ENCODE results near the gene FSTL5.
"Not testable (repeated sequence)": the region's sequence is repeated elsewhere in the genome, so short reads cannot be mapped to it uniquely, and the experiment has no call there.

FSTL5 gene

GRCh38 chr4:162163892-162164759 lies at the start of gene FSTL5:
FSTL5 (minus strand) TSS chr4:162164000; CDS start chr4:162111396, 52,604 bp downstream.
- DNase-seq, result peak in 1 of 2 donors; percentile 2

GRCh38 chr4:162209706-162210105 lies 45.9 kb upstream of the FSTL5 start:
- no peak for DNase-seq

DNA sequence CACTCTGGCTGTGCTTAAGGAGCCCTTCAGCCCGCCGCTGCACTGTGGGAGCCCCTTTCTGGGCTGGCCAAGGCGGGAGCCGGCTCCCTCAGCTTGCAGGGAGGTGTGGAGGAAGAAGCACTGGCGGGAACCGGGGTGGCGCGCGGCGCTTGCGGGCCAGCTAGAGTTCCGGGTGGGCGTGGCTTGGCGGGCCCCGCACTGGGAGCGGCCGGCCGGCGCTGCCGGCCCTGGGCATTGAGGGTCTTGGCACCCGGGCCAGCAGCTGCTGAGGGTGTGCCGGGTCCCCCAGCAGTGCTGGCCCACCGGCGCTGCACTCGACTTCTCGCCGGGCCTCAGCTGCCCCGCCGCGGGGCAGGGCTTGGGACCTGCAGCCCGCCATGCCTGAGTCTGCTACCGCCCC lies 39.7 kb upstream of the FSTL5 start:
- DNase-seq, result not testable (repeated sequence)

DNA sequence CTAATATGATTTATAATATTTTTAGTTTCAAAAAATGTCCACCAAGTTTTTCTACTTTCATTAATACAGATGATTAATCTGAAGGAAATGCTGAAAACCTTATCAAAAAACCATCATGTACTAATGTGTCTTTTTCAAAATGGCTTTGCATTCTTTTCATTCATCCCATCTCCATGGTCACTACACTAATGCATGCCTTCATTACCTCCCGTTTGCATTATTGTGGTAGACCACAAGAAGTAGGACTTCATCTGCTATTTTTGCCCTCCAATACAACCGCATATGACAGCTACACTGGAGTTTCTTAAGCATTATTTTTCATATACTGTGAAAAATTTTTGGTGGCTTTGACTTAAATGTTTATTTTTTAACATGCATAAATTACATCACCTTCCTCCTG lies 37.9 kb upstream of the FSTL5 start:
- no peak for DNase-seq

- DNase-seq, result no peak
Measured at GRCh38 chr4:162170509-162170908, 6.7 kb upstream of the FSTL5 start.

GRCh38 chr4:162164906-162165510 lies 1.2 kb upstream of the FSTL5 start:
- no peak for DNase-seq

DNA sequence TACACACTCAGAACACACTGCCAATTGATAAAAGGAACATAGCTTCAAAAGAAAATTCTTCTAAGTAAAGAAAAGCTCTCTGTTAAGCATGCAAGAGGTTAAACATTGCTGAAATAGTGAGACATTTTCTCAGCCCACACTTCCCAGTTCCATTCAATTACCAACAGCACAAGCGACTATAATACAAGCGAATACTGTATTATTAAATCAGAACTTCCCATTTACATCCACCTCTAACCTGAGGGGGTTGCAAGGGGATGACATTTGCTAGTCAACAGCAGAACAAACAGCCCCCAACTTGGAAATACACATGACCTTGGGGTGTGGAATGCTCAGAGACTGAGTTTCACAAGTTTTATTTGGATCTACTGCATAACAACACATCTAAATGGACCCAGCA lies 1.1 kb downstream of the FSTL5 start:
- no peak for DNase-seq

DNA sequence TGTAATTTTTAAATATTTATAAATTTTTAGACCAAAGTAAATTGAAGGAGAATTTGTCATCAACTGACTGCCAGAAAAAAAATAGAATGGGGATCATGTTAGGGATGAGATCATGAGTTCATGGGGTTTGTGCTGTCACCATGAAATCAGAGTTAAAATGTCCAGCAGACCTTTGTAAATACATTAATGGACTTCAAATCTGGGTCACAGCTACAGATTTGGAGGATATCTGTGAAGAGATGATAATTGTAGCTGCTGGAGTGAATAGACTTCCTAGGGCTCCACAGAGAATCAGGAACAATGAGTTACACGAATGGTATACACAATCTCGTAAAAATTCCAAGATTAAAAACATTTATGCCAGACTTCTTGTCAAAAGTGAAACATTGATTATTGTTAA lies 6.6 kb downstream of the FSTL5 start:
- no peak for DNase-seq

GRCh38 chr4:162154862-162155540 lies 8.8 kb downstream of the FSTL5 start:
- DNase-seq, result no peak

DNA sequence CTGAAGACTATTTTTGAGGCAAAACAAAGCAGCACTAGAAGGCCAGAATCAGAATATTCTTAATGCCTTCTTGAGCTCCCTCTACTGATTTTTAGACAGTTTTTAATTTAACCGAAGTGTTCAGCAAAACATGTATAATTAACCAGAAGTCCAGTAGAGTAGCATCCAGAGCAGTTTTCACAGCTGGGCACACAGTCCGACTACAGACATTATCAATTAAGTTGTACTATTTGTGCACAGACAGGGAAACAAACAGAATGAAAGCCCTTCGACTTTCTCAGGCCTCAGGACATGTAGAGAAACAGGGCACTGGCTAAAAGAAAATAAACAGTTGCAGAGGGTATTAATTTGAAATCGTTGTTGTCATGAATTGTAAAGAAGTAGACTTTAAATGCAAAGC lies 11.9 kb downstream of the FSTL5 start:
- DNase-seq, result no peak

DNA sequence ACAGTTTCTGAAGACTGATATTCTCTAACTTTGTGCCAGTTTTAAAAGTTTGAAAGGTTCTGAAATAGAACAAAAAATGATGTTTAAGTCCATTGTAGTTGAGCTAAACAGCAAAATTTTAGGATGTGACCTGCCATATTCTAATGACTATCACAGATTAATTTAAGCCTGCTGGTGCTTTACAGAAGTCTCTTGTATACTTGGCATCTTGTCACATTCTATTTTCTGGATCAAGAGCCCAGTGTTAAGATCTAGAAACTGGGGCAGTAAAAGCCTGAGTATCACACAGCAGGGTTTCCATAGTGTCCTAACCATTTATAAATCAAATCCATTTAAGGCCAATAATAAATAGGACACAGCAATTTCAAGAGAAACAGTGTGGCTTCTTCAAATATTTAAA lies 12.4 kb downstream of the FSTL5 start:
- DNase-seq, result no peak

DNA sequence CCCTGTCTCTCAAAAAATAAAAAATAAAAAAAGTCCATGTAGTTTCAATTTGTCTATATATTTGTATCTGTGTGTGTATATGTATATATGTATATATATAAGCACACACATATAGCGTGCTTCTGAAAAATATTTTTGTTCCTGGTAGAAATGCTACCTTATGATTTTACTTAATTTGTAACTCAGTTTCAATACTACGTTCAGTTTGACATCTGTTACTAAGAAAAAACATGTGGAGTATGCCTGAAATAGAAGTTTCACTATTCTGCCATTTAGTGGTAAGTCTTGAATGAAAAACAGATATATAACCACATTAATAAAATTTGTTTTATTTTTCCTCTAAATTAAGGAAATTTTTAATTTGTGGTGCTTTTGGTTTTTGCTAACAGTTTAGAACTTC lies 14.2 kb downstream of the FSTL5 start:
- DNase-seq, result no peak

DNA sequence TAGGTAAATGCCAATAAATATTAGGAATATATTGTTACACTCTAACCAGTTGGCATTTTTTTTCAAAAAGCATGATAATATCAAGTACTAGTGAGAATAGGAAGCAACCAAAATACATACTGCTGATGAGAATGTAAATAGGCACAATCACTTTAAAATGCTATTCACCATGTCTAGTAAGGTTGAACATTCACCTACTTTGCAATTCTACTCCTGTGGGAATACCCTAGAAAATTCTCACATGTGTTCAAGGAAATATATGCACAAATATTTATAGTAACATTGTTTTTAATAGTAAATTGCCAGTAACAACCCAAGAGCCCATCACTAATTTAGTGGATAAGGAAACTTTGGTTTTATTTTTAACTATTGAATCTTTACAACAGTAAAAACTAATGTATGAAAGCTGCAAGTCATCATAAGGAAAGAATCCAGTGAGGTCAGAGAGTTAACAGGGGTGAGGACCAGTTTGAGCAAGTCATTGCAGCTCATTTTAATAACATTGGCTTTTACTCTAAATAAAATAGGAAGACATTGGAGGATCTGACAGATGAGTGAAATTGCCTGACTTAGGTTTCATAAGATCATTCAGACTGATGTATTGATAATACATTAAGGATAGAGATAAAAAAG lies 23.6 kb downstream of the FSTL5 start:
- no peak for DNase-seq

DNA sequence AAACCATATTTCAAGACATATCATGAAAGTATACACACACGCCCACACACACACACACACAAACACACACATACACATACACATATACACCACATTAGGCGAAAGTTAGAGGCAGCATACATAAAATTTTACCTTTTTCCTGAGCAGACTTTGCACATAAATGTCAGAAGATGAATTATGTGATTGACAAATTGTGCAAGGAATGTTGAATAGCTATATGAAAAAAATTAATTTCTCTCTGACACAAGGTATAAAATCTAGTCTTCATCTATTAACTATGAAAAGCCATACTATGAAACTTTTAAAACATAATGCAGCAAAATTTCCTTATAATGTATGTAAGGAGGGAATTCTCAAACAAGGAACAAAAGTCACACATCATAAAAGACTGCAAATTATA lies 24.4 kb downstream of the FSTL5 start:
- DNase-seq, result no peak

DNA sequence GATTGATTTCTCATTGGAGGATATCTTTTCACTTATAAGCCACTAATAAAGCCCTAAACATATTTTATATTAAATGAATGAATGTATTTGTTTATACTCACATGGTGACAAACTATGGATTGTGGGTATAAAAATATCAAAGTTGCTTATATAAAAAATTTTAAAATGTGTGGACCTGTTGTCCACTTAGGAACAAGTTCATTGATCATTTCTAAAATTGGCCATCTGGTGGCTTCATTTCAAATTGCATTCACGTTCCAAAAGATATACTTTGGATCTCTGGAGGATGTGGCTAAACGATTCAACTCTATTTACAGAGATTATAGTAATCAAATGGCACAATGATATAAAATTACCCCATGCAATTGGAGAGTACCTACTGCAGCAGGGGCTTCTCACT lies 32.5 kb downstream of the FSTL5 start:
- no peak for DNase-seq

DNA sequence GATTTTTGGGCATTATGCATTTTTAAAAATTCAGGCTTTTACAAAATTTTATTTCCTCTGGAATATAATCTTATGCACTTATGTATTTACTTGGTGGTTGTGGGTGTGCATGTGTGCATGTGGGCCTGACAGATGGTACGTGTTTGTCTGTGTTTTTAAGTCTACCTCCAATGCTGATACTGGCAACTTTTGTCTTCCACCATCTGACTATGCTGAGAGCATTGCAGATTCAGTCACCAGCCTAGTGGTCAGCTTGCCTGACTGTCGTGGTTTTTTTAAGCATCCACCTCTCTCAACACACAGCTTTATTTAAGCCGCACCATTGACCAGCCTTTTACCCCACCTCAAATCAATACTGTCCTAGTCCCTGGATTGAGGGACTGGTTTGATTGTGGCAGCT lies 37.1 kb downstream of the FSTL5 start:
- no peak for DNase-seq

DNA sequence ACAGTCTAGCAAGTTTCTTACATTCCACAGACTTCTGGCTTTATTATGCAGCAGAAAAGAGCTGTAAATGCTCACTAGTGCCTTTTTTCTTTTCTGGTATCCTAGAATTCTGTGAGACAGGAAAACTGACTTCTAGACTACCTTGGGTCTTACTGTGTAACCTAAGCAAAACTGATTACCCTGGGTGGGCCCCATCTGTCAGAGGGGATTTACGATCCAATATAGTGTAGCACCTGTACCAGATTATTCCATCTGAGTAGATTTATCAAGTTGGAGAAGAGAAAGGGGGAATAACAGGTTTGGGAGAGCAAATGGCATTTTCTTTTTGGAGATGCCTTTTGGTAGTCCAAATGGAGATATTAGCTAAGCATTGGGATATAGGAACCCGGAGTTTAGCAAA lies 46.7 kb downstream of the FSTL5 start:
- DNase-seq, result no peak

GRCh38 chr4:162116095-162116779 lies 47.6 kb downstream of the FSTL5 start:
- DNase-seq, result no peak

GRCh38 chr4:162115333-162115732 lies 48.5 kb downstream of the FSTL5 start:
- DNase-seq, result no peak

DNA sequence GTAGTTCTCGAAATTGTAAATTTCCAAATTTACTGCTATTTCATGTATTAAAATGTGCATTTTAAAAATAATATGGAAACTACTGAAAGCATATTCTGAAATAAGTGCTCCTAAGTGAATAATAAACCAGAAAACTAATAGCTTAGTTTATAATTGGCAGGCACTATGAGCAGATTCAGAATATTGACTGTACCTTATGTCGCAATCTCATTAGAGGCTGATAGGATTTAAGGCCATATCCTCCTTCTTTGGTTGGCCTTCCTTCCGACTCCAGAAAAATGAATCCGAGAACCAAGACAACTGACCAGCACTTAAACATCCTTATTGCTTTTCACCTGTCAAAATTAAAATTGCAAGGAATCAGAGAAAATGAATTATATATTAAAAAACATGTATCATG lies 52.7 kb downstream of the FSTL5 start:
- no peak for DNase-seq

GRCh38 chr4:162104459-162105124 lies 59.2 kb downstream of the FSTL5 start:
- no peak for DNase-seq

DNA sequence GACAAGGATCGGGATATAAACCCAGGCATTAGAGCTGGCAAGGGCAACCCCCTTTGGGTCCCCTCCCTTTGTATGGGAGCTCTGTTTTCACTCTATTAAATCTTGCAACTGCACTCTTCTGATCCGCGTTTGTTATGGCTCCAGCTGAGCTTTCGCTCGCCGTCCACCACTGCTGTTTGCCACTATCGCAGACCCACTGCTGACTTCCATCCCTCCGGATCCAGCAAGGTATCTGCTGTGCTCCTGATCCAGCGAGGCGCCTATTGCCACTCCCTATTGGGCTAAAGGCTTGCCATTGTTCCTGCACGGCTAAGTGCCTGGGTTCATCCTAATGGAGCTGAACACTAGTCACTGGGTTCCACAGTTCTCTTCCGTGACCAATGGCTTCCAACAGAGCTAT lies 59.9 kb downstream of the FSTL5 start:
- not testable (repeated sequence) for DNase-seq

All from CD4-positive, alpha-beta T cell treated with Interleukin-1 beta for 1 hour (primary cell).